Large intestine (tissue), 12 donors: ENCODE data around the gene SNX27. TPM values are rescaled to one million over a fixed set of nuclear protein-coding genes. Genes with fewer than 3 reads are reported as not detected.
A peak's percentile ranks its signal among the peaks of the same experiment; 100 is the strongest.

Source experiments
- DNase-seq, 2 donors: peaks; one replicate each; pipeline versions ENCODE4 v3.0.0 to v3.0.0-alpha.2; 2013
- H3K27ac ChIP-seq: one replicate; pipeline ENCODE4 v1.5.1; 2013; ENCODE audit warnings: low read length
- H3K27me3 ChIP-seq: 2 replicates; pipeline ENCODE4 v1.6.1; 2013; ENCODE audit warnings: low read length; ENCODE audit not compliant: control insufficient read depth, insufficient read depth
- H3K36me3 ChIP-seq: 2 replicates; pipeline ENCODE4 v1.6.1; 2013; ENCODE audit warnings: low read length; ENCODE audit not compliant: control insufficient read depth, insufficient read depth
- H3K4me1 ChIP-seq: one replicate; pipeline ENCODE4 v1.6.1; 2013; ENCODE audit warnings: low read length; ENCODE audit not compliant: control insufficient read depth, insufficient read depth
- H3K4me3 ChIP-seq: one replicate; pipeline ENCODE4 v1.5.1; 2013; ENCODE audit warnings: low read length
- H3K9me3 ChIP-seq: one replicate; pipeline ENCODE4 v1.6.1; 2013; ENCODE audit warnings: mild to moderate bottlenecking, low read depth, low read length, moderate library complexity; ENCODE audit not compliant: control insufficient read depth
- WGBS: methylation state at CpG from one replicate; pipeline ENCODE4 v1.1.5; 2013; ENCODE audit warnings: low lambda C conversion rate; ENCODE audit not compliant: insufficient coverage; 5-methylcytosine and 5-hydroxymethylcytosine counted together
- long read RNA-seq, 11 donors: transcript quantifications; one replicate each; lab custom pipeline, GENCODE V29; 2026
- polyA plus RNA-seq: library from polyadenylated mRNA; unstranded; fragments of 120-200 nt; gene quantifications from one replicate; pipeline ENCODE4 v1.2.1, GENCODE V29; 2013

Gene SNX27
- 20.0 TPM for polyA plus RNA-seq
- long read RNA-seq, donor 1: 0 reads
- long read RNA-seq, donor 2, full-length matches to known transcripts: 2 of 2 reads
- long read RNA-seq, donor 2, partial matches to known transcripts: 0 of 2 reads
- long read RNA-seq, donor 2, other reads (novel, unspliced or antisense): 0 of 2 reads
- long read RNA-seq, donor 3: 0 reads
- long read RNA-seq, donor 4: 0 reads
- long read RNA-seq, donor 5: 0 reads
- long read RNA-seq, donor 6: 0 reads
- long read RNA-seq, donor 7, full-length matches to known transcripts: 2 of 2 reads
- long read RNA-seq, donor 7, partial matches to known transcripts: 0 of 2 reads
- long read RNA-seq, donor 7, other reads (novel, unspliced or antisense): 0 of 2 reads
- long read RNA-seq, donor 8, full-length matches to known transcripts: 1 of 1 reads
- long read RNA-seq, donor 8, partial matches to known transcripts: 0 of 1 reads
- long read RNA-seq, donor 8, other reads (novel, unspliced or antisense): 0 of 1 reads
- long read RNA-seq, donor 9: 0 reads
- long read RNA-seq, donor 10, full-length matches to known transcripts: 3 of 35 reads
- long read RNA-seq, donor 10, partial matches to known transcripts: 32 of 35 reads
- long read RNA-seq, donor 10, other reads (novel, unspliced or antisense): 0 of 35 reads
- long read RNA-seq, donor 11, full-length matches to known transcripts: 4 of 4 reads
- long read RNA-seq, donor 11, partial matches to known transcripts: 0 of 4 reads
- long read RNA-seq, donor 11, other reads (novel, unspliced or antisense): 0 of 4 reads

GRCh38 chr1:151611832-151612500 lies at the start of gene SNX27:
SNX27 (plus strand) TSS chr1:151612050; CDS start chr1:151612202, 152 bp downstream.
- no peaks in the 10 kb centered on the region for H3K9me3 ChIP-seq
- DNase-seq: peak; percentile 92 to 95
- H3K27me3 ChIP-seq: no peaks in the 10 kb centered on the region
- WGBS: no CpG with 5 or more reads among the region's 79 CpGs
- peak within 1 kb of the TSS; percentile 97 for H3K27ac ChIP-seq
- no peaks in the 10 kb centered on the region for H3K36me3 ChIP-seq
- peak within 1 kb of the TSS; percentile 83 for H3K4me3 ChIP-seq
- peaks cover 26% of the 10 kb centered on the region for H3K4me1 ChIP-seq

GRCh38 chr1:151562661-151563060 lies 49.2 kb upstream of the SNX27 start:
- peaks cover 40% of the 10 kb centered on the region for H3K36me3 ChIP-seq
- DNase-seq: no peak
- H3K9me3 ChIP-seq: no peaks in the 10 kb centered on the region
- WGBS: no CpG with 5 or more reads among the region's 1 CpG
- no peak overlapping the region for H3K27ac ChIP-seq
- H3K27me3 ChIP-seq: no peaks in the 10 kb centered on the region
- no peaks in the 10 kb centered on the region for H3K4me1 ChIP-seq
- H3K4me3 ChIP-seq: no peak overlapping the region

GRCh38 chr1:151563376-151563775 lies 48.5 kb upstream of the SNX27 start:
- Histone ChIP-seq H3K36me3 (peaks cover 42% of the 10 kb centered on the region), H3K9me3 (no peaks in the 10 kb centered on the region), H3K27me3 (no peaks in the 10 kb centered on the region), H3K4me1 (no peaks in the 10 kb centered on the region), H3K27ac (no peak overlapping the region), H3K4me3 (no peak overlapping the region)
- no CpG with 5 or more reads among the region's 2 CpGs for WGBS
- DNase-seq: no peak

- no peaks in the 10 kb centered on the region for H3K9me3 ChIP-seq
- no peak overlapping the region for H3K27ac ChIP-seq
- peaks cover 51% of the 10 kb centered on the region for H3K36me3 ChIP-seq
- peaks cover 12% of the 10 kb centered on the region for H3K4me1 ChIP-seq
- H3K27me3 ChIP-seq: no peaks in the 10 kb centered on the region
- no peak overlapping the region for H3K4me3 ChIP-seq
- no peak for DNase-seq
- 92% methylated on average over 4 of the region's 5 CpGs for WGBS
These were observed 46.2 kb upstream of the SNX27 start for GRCh38 chr1:151565502-151566189.

GRCh38 chr1:151568626-151569088 lies 43.2 kb upstream of the SNX27 start:
- peaks cover 12% of the 10 kb centered on the region for H3K4me1 ChIP-seq
- DNase-seq: peak in 1 of 2 donors; percentile 38
- no CpG with 5 or more reads among the region's 3 CpGs for WGBS
- H3K36me3 ChIP-seq: peaks cover 64% of the 10 kb centered on the region
- H3K27ac ChIP-seq: peak overlapping the region; percentile 56
- H3K4me3 ChIP-seq: no peak overlapping the region
- no peaks in the 10 kb centered on the region for H3K9me3 ChIP-seq
- no peaks in the 10 kb centered on the region for H3K27me3 ChIP-seq

- no CpG with 5 or more reads among the region's 1 CpG for WGBS
- H3K36me3 ChIP-seq: peaks cover 60% of the 10 kb centered on the region
- H3K4me3 ChIP-seq: no peak overlapping the region
- H3K9me3 ChIP-seq: no peaks in the 10 kb centered on the region
- H3K4me1 ChIP-seq: peaks cover 12% of the 10 kb centered on the region
- peak overlapping the region; percentile 28 for H3K27ac ChIP-seq
- no peaks in the 10 kb centered on the region for H3K27me3 ChIP-seq
- no peak for DNase-seq
These were observed 41.0 kb upstream of the SNX27 start for GRCh38 chr1:151570819-151571218.

- Histone ChIP-seq H3K4me3 (no peak overlapping the region), H3K27ac (no peak overlapping the region), H3K36me3 (peaks cover 69% of the 10 kb centered on the region), H3K9me3 (no peaks in the 10 kb centered on the region), H3K27me3 (no peaks in the 10 kb centered on the region), H3K4me1 (peaks cover 7% of the 10 kb centered on the region)
- WGBS: no CpG with 5 or more reads among the region's 12 CpGs
- DNase-seq: no peak
These were observed 37.0 kb upstream of the SNX27 start for GRCh38 chr1:151574575-151575529.

- no peaks in the 10 kb centered on the region for H3K9me3 ChIP-seq
- no peaks in the 10 kb centered on the region for H3K27me3 ChIP-seq
- no peak for DNase-seq
- H3K4me3 ChIP-seq: no peak overlapping the region
- no peak overlapping the region for H3K27ac ChIP-seq
- no CpG with 5 or more reads among the region's 2 CpGs for WGBS
- H3K36me3 ChIP-seq: peaks cover 72% of the 10 kb centered on the region
- no peaks in the 10 kb centered on the region for H3K4me1 ChIP-seq
These were observed 34.7 kb upstream of the SNX27 start for GRCh38 chr1:151577173-151577572.

GRCh38 chr1:151578941-151579340 lies 32.9 kb upstream of the SNX27 start:
- Histone ChIP-seq H3K36me3 (peaks cover 67% of the 10 kb centered on the region), H3K9me3 (no peaks in the 10 kb centered on the region), H3K4me1 (no peaks in the 10 kb centered on the region), H3K27ac (no peak overlapping the region), H3K4me3 (no peak overlapping the region), H3K27me3 (no peaks in the 10 kb centered on the region)
- DNase-seq: no peak
- no CpG with 5 or more reads among the region's 1 CpG for WGBS
